ENCODE data around the gene TRIM63. TPM values are rescaled to one million over a fixed set of nuclear protein-coding genes. Genes with fewer than 3 reads are reported as not detected.

The TRIM63 gene
- total RNA-seq, 1 donor from 2014 or later: 30.3 TPM

Small RNA genes within 50 kb of the gene (small RNA-seq; reads per million reads assigned to genes)
- gene RF00283 (not detected), gene RF00492 (not detected)

Other genes starting within 250 kb of the TRIM63 start
- gene MTFR1L, start 247.7 kb downstream of the TRIM63 start, total RNA-seq: 35.0 TPM
- gene AUNIP, start 208.2 kb downstream of the TRIM63 start, total RNA-seq: 1.6 TPM
- 7.3 TPM for gene PAQR7, start 191.9 kb downstream of the TRIM63 start, total RNA-seq
- gene STMN1, start 161.2 kb downstream of the TRIM63 start, total RNA-seq: 90.3 TPM
- 33.9 TPM for gene PAFAH2, start 69.6 kb downstream of the TRIM63 start, total RNA-seq
- gene EXTL1, start 45.9 kb downstream of the TRIM63 start, total RNA-seq: 0.52 TPM
- gene SLC30A2, start 21.5 kb downstream of the TRIM63 start, total RNA-seq: under 0.01 TPM
- 7.8 TPM for gene PDIK1L, start 44.2 kb upstream of the TRIM63 start, total RNA-seq
- 1.0 TPM for gene FAM110D, start 91.4 kb upstream of the TRIM63 start, total RNA-seq
- not detected for gene C1orf232, start 101.3 kb upstream of the TRIM63 start, total RNA-seq
- 21.9 TPM for gene ZNF593, start 102.3 kb upstream of the TRIM63 start, total RNA-seq
- not detected for gene ZNF593OS, start 104.2 kb upstream of the TRIM63 start, total RNA-seq
- gene CNKSR1, start 109.9 kb upstream of the TRIM63 start, total RNA-seq: not detected
- not detected for gene CATSPER4, start 123.0 kb upstream of the TRIM63 start, total RNA-seq
- 25.1 TPM for gene CEP85, start 166.6 kb upstream of the TRIM63 start, total RNA-seq
- 4.2 TPM for gene SH3BGRL3, start 212.5 kb upstream of the TRIM63 start, total RNA-seq
- gene UBXN11, start 239.0 kb upstream of the TRIM63 start, total RNA-seq: 2.1 TPM